Activated CD8-positive, alpha-beta T cell treated with anti-CD3 and anti-CD28 coated beads, Interleukin-2, amount 10 ng/mL, durations not matched to agents 7 days and 5 days (primary cell): ENCODE data around the gene USP8. TPM values are rescaled to one million over a fixed set of nuclear protein-coding genes. Genes with fewer than 3 reads are reported as not detected.
"Not testable (repeated sequence)": the region's sequence is repeated elsewhere in the genome, so short reads cannot be mapped to it uniquely, and the experiment has no call there.

Experiments
- ATAC-seq: fragments of 150-1000 bp; cut with Tn5 transposase; one replicate; pipeline ENCODE4 v1.10.0; 2021; ENCODE audit warnings: moderate library complexity
- CTCF ChIA-PET: fragments of 350-600 bp; sonication (Branson Sonifier 250); formaldehyde crosslinking; loops from one replicate; lab custom pipeline; 2021; ENCODE audit warnings: antibody characterized with exemption; lab: Charles Lee
- POLR2A ChIA-PET: fragments of 350-600 bp; sonication (Branson Sonifier 250); formaldehyde crosslinking; loops from one replicate; lab custom pipeline; 2021; ENCODE audit warnings: antibody characterized with exemption; lab: Charles Lee
- DNase-seq: peaks from one replicate; pipeline ENCODE4 v3.0.0-alpha.2; 2020
- H3K27ac Mint-ChIP-seq: one replicate; pipeline ENCODE4 v1.8.0; 2021; ENCODE audit warnings: mild to moderate bottlenecking, mixed read lengths
- H3K27me3 Mint-ChIP-seq: one replicate; pipeline ENCODE4 v1.8.0; 2021; ENCODE audit warnings: low read depth, mixed read lengths
- H3K36me3 Mint-ChIP-seq: one replicate; pipeline ENCODE4 v1.8.0; 2021; ENCODE audit warnings: low read depth, mixed read lengths
- H3K4me1 Mint-ChIP-seq: one replicate; pipeline ENCODE4 v1.8.0; 2021; ENCODE audit warnings: low read depth, mixed read lengths
- H3K4me3 Mint-ChIP-seq: one replicate; pipeline ENCODE4 v1.8.0; 2021; ENCODE audit warnings: mild to moderate bottlenecking, mixed read lengths
- H3K9me3 Mint-ChIP-seq: one replicate; pipeline ENCODE4 v1.8.0; 2022; ENCODE audit warnings: mixed read lengths; ENCODE audit not compliant: insufficient read depth
- total RNA-seq, 2 experiments: library from RNA; stranded (reverse); gene quantifications; one replicate each; pipeline ENCODE4 v1.2.3, GENCODE V29; 2021

Gene USP8
- total RNA-seq, 2 experiments from 2014 or later: 55.6 to 58.8 TPM

GRCh38 chr15:50415752-50416404, 8.3 kb upstream of the USP8 start:
- Mint-ChIP-seq H3K4me1 (no peaks in the 10 kb centered on the region), H3K9me3 (no peaks in the 10 kb centered on the region), H3K36me3 (no peaks in the 10 kb centered on the region), H3K27ac (no peak overlapping the region), H3K27me3 (peaks cover 8% of the 10 kb centered on the region), H3K4me3 (no peak overlapping the region)
- ChIA-PET CTCF (no interaction called here), POLR2A (interaction anchor here (0.6 to 1.7 kb wide), 3 partner anchors 9 to 61 kb away, joined by 3 to 4 read pairs (median 3); partner anchors contain the start of genes GABPB1 and USP8)
- ATAC-seq: no peak
- no peak for DNase-seq

- no peak overlapping the region for H3K4me3 Mint-ChIP-seq
- CTCF ChIA-PET: no interaction called here
- no peak overlapping the region for H3K27ac Mint-ChIP-seq
- ATAC-seq (no peak), DNase-seq (no peak)
- H3K9me3 Mint-ChIP-seq: no peaks in the 10 kb centered on the region
- H3K4me1 Mint-ChIP-seq: no peaks in the 10 kb centered on the region
- H3K27me3 Mint-ChIP-seq: peaks cover 8% of the 10 kb centered on the region
- POLR2A ChIA-PET: interaction anchor here (1.7 kb wide), 1 partner anchor 62 kb away, joined by 4 read pairs; the partner anchor contains the start of gene GABPB1
- H3K36me3 Mint-ChIP-seq: no peaks in the 10 kb centered on the region
Observed at GRCh38 chr15:50416890-50417289, 7.3 kb upstream of the USP8 start.

GRCh38 chr15:50418041-50418583, 6.1 kb upstream of the USP8 start:
- H3K4me1 Mint-ChIP-seq: no peaks in the 10 kb centered on the region
- H3K4me3 Mint-ChIP-seq: no peak overlapping the region
- POLR2A ChIA-PET: interaction anchor here (0.8 kb wide), 1 partner anchor 64 kb away, joined by 3 read pairs; no protein-coding TSS in a partner anchor
- H3K27me3 Mint-ChIP-seq: peaks cover 5% of the 10 kb centered on the region
- CTCF ChIA-PET: no interaction called here
- H3K9me3 Mint-ChIP-seq: no peaks in the 10 kb centered on the region
- ATAC-seq (no peak), DNase-seq (no peak)
- H3K27ac Mint-ChIP-seq: no peak overlapping the region
- H3K36me3 Mint-ChIP-seq: no peaks in the 10 kb centered on the region

GRCh38 chr15:50425219-50425618, 1.0 kb downstream of the USP8 start:
- Mint-ChIP-seq H3K4me3 (peak overlapping the region; percentile 94), H3K4me1 (peaks cover 37% of the 10 kb centered on the region), H3K36me3 (peaks cover 8% of the 10 kb centered on the region), H3K27ac (peak overlapping the region; percentile 94), H3K27me3 (no peaks in the 10 kb centered on the region), H3K9me3 (no peaks in the 10 kb centered on the region)
- DNase-seq (no peak), ATAC-seq (no peak)
- POLR2A ChIA-PET: interaction anchor here (1.0 to 3.0 kb wide), 4 partner anchors 12 to 448 kb away, joined by 4 to 60 read pairs (median 4); partner anchors contain the start of genes GABPB1 and SPPL2A
- CTCF ChIA-PET: no interaction called here

GRCh38 chr15:50425678-50426246, 1.6 kb downstream of the USP8 start:
- H3K27ac Mint-ChIP-seq, H3K36me3 Mint-ChIP-seq, ATAC-seq, H3K9me3 Mint-ChIP-seq, DNase-seq, CTCF ChIA-PET, H3K27me3 Mint-ChIP-seq: not testable (repeated sequence)
- H3K4me1 Mint-ChIP-seq: peaks cover 38% of the 10 kb centered on the region
- POLR2A ChIA-PET: interaction anchor here (1.2 kb wide), 2 partner anchors 69 to 71 kb away, joined by 3 read pairs; partner anchors contain the start of gene GABPB1
- H3K4me3 Mint-ChIP-seq: peak overlapping the region; percentile 94

GRCh38 chr15:50426428-50426827, 2.2 kb downstream of the USP8 start:
- Mint-ChIP-seq H3K4me3 (peak overlapping the region; percentile 40), H3K36me3 (peaks cover 8% of the 10 kb centered on the region), H3K27me3 (no peaks in the 10 kb centered on the region), H3K27ac (no peak overlapping the region), H3K9me3 (no peaks in the 10 kb centered on the region), H3K4me1 (peaks cover 38% of the 10 kb centered on the region)
- no peak for DNase-seq
- no peak for ATAC-seq
- CTCF ChIA-PET: no interaction called here
- POLR2A ChIA-PET: interaction anchor here (1.2 kb wide), 2 partner anchors 70 to 71 kb away, joined by 3 read pairs; partner anchors contain the start of gene GABPB1

- Mint-ChIP-seq H3K27me3 (no peaks in the 10 kb centered on the region), H3K9me3 (no peaks in the 10 kb centered on the region), H3K4me3 (no peak overlapping the region), H3K4me1 (peaks cover 28% of the 10 kb centered on the region), H3K27ac (no peak overlapping the region), H3K36me3 (peaks cover 33% of the 10 kb centered on the region)
- DNase-seq (no peak), ATAC-seq (no peak)
- CTCF ChIA-PET: no interaction called here
- POLR2A ChIA-PET: no interaction called here
Observed at GRCh38 chr15:50431204-50431603, 7.0 kb downstream of the USP8 start.

- POLR2A ChIA-PET: no interaction called here
- Mint-ChIP-seq H3K4me3 (no peak overlapping the region), H3K27ac (no peak overlapping the region), H3K9me3 (no peaks in the 10 kb centered on the region), H3K36me3 (peaks cover 25% of the 10 kb centered on the region), H3K4me1 (peaks cover 18% of the 10 kb centered on the region), H3K27me3 (no peaks in the 10 kb centered on the region)
- ATAC-seq (no peak), DNase-seq (no peak)
- CTCF ChIA-PET: no interaction called here
Observed at GRCh38 chr15:50432230-50432629, 8.0 kb downstream of the USP8 start.

- peaks cover 44% of the 10 kb centered on the region for H3K36me3 Mint-ChIP-seq
- DNase-seq (no peak), ATAC-seq (no peak)
- no peak overlapping the region for H3K27ac Mint-ChIP-seq
- H3K9me3 Mint-ChIP-seq: no peaks in the 10 kb centered on the region
- H3K4me3 Mint-ChIP-seq: no peak overlapping the region
- H3K4me1 Mint-ChIP-seq: peaks cover 5% of the 10 kb centered on the region
- CTCF ChIA-PET: no interaction called here
- H3K27me3 Mint-ChIP-seq: no peaks in the 10 kb centered on the region
- POLR2A ChIA-PET: no interaction called here
Observed at GRCh38 chr15:50435772-50436171, 11.6 kb downstream of the USP8 start.

- H3K27ac Mint-ChIP-seq: no peak overlapping the region
- no peaks in the 10 kb centered on the region for H3K27me3 Mint-ChIP-seq
- peaks cover 2% of the 10 kb centered on the region for H3K4me1 Mint-ChIP-seq
- no peak for ATAC-seq
- ChIA-PET CTCF (no interaction called here), POLR2A (no interaction called here)
- H3K9me3 Mint-ChIP-seq: no peaks in the 10 kb centered on the region
- H3K4me3 Mint-ChIP-seq: no peak overlapping the region
- H3K36me3 Mint-ChIP-seq: peaks cover 40% of the 10 kb centered on the region
- DNase-seq: no peak
Observed at GRCh38 chr15:50438251-50438650, 14.0 kb downstream of the USP8 start.

- peaks cover 2% of the 10 kb centered on the region for H3K4me1 Mint-ChIP-seq
- H3K9me3 Mint-ChIP-seq: no peaks in the 10 kb centered on the region
- no peaks in the 10 kb centered on the region for H3K27me3 Mint-ChIP-seq
- no peak overlapping the region for H3K27ac Mint-ChIP-seq
- no peak overlapping the region for H3K4me3 Mint-ChIP-seq
- ATAC-seq (no peak), DNase-seq (no peak)
- peaks cover 41% of the 10 kb centered on the region for H3K36me3 Mint-ChIP-seq
- CTCF ChIA-PET: no interaction called here
- POLR2A ChIA-PET: no interaction called here
Observed at GRCh38 chr15:50440932-50441331, 16.7 kb downstream of the USP8 start.

- Mint-ChIP-seq H3K27ac (no peak overlapping the region), H3K4me3 (no peak overlapping the region)
- no peak for ATAC-seq
Observed at GRCh38 chr15:50452927-50453326, 28.7 kb downstream of the USP8 start.

More at GRCh38 chr15:50452927-50453326, 28.7 kb downstream of the USP8 start:
- Mint-ChIP-seq H3K4me1 (no peaks in the 10 kb centered on the region), H3K9me3 (no peaks in the 10 kb centered on the region), H3K36me3 (peaks cover 35% of the 10 kb centered on the region), H3K27me3 (no peaks in the 10 kb centered on the region)
- ChIA-PET POLR2A (no interaction called here), CTCF (no interaction called here)
- no peak for DNase-seq
